GM18870 (cell line): ENCODE results near the gene CWF19L1.
"Not testable (repeated sequence)": the region's sequence is repeated elsewhere in the genome, so short reads cannot be mapped to it uniquely, and the experiment has no call there.

Experiments
- ATAC-seq: cut with Tn5 transposase; IDR thresholded peaks from one replicate; pipeline ENCODE4 v1.9.1; 2021; ENCODE audit warnings: moderate library complexity; ENCODE audit not compliant: unreplicated experiment

The CWF19L1 gene

DNA sequence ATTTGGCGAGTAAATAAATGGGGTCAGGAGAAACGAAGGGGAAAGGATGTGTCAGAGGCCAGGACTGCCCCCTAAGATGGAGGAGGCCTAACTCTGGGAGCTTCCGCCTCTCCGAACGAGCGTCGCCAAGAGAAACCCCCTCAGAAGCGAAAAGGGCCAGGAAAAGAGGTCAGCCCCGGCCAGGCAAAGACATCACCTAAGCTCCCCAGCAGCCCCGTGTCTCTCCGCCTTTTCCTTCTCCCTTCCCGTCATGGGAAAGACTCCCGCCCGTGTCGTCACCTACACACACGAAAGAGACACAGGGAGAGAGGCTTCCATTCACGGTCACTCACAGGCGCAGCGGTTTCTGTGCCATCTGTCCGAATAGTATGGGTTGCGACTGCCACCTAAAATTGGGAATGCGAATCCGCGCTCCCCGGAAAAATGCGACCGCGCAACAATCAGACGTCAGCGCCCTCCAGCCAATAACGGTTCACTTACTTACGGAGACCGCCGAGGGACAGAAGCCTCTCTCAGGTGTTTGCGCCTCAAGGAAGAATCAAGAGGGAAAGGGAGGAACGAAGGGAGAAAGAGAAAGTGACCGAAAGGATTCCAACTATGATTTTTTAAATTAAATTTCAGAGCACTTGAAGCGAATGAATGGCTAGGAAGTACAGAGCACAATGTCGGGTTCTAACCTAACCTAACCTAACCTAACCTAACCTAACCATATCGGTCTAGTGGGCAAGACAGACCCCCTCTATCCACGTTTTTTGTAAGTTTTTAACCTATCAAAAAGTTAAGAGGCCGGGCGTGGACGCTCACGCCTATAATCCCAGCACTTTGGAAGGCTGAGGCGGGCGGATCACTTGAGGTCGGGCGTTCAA lies at the start of gene CWF19L1:
Gene CWF19L1 (minus strand): TSS at position 400 of the 866 bp plus-strand sequence. CDS start 45 bp downstream, at position 355.
- no peak for ATAC-seq

DNA sequence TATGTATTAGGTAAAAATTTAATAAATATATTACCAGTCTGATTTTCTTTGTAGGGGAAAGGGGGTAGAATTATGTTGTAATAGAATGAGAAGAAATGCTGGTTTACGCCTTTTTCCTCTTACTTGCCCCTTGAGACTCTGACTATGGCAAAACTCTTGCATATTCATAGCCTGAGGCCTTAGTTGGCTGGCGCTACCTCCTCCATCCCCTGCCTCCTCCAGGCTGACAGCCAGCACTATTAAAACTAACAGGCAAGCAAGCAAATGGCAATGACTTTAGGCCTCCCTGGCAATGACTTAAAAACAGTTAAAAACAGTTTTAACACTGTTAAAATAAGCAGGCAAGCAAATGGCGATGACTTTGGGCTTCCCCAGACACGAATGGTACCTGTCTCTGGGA lies 48.2 kb upstream of the CWF19L1 start:
- ATAC-seq: no peak

DNA sequence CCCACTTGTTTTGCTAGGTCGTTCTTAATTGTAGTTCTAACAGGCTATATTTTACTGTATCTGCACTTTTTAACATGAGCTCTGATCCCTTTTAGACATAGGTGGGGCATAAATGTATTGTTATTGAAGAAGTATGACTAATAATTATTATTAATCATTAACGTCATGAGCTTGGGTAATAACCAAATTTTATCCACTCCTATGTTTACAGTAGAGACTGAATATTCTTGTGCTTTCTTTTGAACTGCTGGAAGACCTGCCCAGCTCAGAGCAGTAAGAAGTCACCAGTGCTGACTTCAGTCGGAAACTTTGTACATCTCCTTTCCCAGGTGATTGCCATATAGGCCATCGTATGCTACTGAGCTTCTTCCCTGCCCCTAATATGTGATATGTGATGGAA lies 43.9 kb upstream of the CWF19L1 start:
- ATAC-seq: no peak

DNA sequence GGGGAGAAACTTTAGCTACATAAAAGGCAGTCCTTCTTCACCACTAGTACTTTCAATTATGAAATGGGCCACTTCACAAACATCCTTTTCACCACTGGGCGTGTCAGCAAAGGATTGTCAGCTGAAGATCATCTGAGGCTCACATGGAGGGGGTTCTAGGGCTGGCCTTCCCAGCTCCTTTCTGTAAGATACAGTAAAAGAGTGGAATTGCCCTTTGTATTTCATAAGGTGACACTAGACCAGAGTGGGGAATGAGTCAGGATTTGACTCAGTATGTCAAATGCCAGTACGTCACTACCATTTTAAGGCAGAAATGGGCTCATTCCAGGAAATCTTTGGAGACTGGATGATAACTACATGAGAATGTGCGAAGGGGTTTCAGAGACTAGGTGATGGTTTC lies 40.2 kb upstream of the CWF19L1 start:
- ATAC-seq: no peak

DNA sequence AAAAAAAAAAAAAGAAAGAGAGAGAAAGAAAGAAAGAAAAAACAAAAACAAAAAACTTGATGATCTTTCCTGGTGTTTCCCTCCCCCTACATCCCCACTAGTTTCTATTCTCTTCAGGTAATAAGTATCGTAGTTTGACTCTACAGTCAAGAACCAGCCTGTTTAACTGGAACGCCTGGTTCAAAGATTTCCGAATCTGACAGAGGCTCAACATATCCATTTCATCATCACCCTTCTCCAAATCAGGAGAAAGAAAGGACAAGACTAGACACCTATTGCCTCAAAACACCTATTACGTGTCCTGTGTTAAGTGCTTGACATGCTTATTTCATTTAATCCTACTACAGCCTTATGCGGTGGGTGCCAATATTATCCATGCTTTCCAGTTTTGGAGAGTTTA lies 39.4 kb upstream of the CWF19L1 start:
- ATAC-seq: no peak

DNA sequence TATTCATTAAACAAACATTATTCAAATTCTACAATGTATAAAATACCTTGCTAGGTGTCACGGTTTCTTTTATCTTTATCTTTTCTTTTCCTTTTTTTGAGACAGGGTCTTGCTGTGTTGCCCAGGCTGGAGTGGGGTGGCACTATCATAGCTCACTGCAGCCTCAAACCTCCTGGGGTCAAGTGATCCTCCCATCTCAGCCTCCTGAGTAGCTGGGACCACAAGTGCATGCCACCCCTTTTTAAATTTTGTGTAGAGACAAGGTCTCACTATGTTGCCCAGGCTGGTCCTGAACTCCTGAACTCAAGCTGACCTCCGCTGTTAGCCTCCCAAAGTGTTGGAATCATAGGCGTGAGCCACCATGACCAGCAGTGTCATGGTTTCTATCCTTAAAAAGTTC lies 37.0 kb upstream of the CWF19L1 start:
- ATAC-seq: no peak

DNA sequence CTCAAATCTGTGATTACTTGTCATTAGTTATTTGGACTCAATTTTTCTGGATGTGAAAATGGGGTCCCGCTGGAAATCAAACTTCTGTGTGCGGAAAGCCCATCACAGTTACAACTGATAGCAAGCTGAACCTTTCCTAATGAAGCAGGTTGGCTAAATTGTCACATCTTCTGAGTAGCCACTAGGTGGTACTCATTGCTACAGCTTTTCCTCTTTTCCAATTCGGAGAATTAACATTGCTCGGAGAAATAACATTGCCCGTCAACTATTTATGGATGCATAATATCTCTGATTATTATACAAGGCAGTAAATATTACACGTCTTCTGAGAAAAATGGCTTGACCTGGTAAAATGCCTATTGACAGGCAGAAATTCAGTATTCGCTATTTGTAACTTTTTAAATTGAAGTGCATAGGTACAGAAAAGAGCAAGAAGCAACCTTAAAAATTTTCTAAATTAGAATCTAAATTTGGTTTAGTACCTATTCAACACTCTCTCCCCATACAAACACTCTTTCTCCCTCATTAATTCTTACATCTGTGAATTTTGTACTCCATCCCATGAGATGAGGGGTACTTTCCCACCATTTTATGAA lies 36.4 kb upstream of the CWF19L1 start:
- no peak for ATAC-seq

DNA sequence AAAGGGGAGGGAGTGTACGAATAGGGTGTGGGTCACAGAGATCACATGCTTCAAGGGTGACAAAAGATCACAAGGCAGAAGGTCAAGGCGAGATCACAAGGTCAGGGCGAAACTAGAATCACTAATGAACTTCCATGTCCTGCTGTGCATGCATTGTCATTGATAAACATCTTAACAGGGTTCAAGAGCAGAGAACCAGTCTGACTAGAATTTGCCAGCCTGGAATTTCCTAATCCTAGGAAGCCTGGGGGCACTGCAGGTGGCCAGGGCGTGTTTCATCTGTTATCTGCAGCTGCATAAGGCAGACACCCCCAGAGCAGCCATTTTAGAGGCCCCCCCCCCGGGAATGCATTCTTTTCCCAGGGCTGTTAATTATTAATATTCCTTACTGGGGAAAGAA lies 33.7 kb upstream of the CWF19L1 start:
- not testable (repeated sequence) for ATAC-seq

DNA sequence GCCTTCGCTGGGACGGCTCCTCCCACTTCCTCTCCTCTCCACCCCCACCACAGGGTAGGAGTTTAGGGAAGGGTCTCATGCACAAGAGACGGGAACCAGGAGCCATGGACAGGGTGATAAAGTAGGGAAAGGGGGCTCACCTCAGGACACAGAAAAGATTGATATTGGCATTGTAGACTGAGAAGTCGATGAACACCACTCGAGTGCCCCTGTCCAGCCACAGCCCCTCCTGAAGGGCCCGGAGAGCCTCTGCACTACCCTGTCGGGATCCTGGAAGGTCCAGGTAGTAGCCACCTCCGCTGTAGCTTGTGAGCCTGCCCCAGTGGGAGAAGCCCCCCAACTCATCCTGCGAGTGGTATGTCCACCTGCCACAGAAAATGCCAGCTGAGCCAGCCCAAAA lies 29.8 kb upstream of the CWF19L1 start:
- no peak for ATAC-seq

DNA sequence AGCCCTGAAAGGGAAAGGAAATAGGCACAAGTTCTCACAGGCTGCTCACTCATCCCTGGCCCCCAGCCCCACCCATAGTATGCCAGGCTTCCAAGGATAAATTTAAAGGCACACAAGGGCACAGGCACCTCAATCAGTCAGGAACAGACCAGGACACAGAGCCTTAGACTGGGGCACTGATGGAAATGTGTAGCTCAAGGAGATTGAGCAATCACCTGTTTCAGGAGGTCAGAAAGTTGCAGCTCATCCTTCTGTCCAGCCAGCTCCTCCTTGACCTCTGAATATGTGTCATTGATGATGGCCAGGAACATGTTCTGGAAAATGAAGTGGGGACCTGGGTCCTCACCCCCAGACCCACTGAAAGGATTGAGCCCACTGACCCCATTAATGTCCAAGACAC lies 25.6 kb upstream of the CWF19L1 start:
- no peak for ATAC-seq

DNA sequence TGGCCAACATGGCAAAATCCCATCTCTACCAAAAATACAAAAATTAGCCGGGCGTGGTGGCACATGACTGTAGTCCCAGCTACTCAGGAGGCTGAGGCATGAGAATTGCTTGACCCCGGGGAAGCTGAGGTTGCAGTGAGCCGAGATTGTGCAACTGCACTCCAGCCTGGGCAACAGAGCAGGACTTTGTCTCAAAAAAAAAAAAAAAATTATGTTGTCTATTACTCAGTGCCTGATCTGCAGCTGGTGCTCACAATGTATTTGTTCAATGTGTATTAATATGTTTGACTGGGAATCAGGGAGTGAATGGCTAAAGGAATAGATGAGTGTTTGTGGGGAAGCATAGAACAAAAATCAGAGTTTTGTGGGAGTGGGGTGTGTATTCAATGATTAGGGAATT lies 24.9 kb upstream of the CWF19L1 start:
- ATAC-seq: not testable (repeated sequence)

DNA sequence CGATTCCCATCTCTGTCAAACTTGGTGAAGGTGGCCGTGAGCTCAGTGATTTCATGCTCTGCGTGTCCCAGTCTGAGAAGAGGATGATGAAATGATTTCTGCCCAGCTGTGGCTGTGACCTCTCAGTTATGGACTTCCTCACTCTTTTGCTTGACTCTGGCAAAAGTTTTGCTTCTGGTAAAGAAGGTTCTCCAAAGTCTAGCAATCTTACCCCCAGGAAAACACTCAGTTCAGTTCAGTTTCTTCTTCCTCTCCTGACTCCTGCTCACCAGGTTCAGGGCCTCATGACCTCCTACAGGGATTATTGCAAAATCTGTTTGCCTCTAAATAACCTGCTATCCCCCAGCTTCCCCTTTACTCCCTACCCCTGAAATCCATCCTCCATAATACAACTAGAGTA lies 23.9 kb upstream of the CWF19L1 start:
- no peak for ATAC-seq

DNA sequence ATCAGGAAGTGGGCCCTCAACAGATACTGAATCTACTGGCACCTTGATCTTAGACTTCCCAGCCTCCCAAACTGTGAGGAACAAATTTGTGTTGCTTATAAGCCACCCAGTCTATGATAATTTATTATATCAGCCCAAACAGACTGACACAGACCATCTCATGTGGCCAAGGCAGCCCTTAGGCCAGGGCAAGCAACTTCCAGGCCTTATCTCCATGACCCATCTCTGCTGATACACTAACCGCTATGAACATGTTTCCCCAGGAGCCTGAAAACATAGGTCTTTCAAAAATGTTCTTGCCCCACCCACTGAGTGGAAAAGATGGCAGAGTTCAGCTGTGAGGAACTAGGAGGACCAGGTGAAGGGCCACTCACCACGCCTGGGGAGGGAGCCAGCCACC lies 22.2 kb upstream of the CWF19L1 start:
- ATAC-seq: no peak

DNA sequence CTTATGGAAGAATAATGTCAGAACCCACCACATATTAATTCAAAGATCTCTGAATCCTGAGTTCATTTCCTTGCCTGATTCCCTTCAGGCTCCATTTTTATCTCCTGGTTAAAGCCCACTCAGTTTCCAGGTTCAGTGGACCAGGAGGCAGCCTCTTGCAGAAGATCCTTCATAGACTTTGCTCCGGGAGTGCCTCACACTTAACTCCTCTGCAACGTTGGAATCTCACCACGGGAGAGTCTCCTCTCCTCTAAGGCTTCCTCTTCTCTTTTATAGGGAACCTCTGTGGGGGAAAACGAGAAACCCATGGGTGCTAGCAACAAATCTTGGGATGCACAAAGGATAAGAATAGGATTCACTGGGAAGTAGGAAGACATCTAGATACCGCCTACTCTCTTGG lies 20.8 kb upstream of the CWF19L1 start:
- no peak for ATAC-seq

DNA sequence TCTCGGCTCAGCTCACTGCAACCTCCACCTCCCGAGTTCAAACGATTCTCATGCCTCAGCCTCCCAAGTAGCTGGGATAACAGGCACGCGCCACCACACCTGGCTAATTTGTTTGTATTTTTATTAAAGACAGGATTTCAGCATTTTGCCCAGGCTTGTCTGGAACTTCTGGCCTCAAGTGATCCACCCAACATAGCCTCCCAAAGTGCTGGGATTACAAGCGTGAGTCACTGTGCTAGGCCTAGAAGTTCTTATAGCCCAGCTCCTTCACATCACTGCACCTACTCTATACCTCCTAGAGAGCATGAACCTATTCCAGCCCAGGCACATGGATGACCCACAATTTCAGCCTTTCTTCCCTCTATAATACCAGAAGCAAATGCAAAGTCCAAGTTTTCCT lies 20.3 kb upstream of the CWF19L1 start:
- ATAC-seq: no peak

DNA sequence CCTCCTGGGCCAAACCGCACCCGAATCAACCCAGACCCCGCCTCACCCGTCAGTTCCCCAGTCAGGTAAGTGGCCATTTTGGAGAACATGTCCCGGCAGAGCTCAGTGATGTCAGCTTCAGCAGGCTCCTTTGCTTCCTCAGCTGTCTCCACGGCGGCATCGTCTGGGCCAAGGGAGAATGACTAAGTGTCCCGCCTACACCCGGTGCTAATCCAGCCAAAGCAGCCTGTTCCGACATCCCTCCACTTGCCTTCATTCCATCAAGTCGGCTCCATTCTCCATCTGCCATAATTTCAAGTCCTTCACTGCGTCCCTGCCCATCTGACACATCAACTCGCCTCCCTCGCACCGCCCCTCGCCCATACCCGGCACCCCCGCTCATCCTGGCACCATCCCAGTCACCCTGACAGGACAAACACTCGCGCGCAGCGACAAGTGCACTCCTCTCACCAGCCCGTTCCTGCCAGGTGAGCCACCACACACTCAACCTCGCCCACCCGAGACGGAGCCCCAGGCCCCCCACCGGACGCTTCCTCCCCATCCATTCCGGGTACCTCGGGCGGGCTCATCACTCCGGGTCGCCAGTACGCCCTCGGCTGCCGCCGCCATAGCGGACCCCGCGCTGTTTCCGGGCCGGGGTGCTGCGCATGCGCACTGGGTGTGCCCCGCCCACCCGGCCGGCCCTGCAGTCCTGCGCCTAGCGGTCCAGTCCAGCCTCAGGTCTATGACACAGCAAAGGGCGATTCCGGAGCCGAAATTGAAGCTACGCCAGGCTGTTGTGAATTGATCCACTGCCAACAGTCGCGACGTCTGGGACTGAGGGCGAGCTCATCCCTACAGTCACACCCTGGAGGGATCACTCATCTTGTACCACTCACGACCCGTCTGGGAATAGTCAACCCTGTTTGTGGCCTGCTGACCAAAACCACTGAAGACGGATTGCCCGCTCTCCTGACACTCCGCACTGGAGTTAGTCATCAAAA lies 18.9 kb upstream of the CWF19L1 start, which contains the start of gene BLOC1S2:
Gene BLOC1S2 (minus strand): TSS at position 630 of the 983 bp plus-strand sequence. CDS start 21 bp downstream, at position 609.
- ATAC-seq: peak; percentile 58

DNA sequence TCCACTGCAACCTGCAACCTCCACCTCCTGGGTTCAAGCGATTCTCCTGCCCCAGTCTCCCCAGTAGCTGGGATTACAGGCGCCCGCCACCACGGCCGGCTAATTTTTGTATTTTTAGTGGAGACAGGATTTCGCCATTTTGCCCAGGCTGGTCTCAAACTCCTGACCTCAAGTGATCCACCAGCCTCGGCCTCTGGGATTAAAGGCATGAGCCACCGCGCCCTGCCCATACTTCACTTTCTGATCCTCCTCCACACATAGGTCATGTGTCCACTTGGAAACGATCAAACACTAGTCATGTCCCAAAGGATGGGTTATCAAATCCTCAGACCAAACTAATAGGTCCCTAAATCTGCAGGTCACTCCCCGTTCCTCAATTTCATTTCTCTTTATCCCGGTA lies 17.9 kb upstream of the CWF19L1 start:
- ATAC-seq: not testable (repeated sequence)

DNA sequence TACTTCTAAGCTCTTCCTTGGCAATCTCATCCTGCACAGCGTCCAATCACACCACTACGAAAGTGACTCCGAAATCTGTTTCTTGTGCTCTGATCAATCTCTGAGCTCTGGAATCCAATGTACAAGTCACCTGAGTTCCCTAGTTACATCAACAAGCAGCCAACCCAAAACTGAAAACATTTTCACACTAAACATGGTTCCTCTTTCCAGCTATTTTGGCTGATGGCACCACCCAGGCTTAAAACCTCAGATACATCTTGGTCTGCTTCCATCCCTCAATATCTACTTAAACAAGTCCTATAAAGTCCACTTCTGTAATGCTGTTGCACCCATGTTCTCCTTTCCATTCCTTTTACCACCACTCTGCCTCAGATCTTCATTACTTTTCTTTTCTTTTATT lies 15.5 kb upstream of the CWF19L1 start:
- ATAC-seq: no peak

DNA sequence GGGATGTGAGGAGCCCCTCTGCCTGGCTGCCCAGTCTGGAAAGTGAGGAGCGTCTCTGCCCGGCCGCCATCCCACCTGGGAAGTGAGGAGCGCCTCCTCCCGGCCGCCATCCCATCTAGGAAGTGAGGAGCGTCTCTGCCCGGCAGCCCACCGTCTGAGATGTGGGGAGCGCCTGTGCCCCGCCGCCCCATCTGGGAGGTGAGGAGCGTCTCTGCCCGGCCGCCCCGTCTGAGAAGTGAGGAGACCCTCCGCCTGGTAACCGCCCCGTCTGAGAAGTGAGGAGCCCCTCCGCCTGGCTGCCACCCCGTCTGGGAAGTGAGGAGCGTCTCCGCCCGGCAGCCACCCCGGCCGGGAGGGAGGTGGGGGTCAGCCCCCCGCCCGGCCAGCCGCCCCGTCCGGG lies 9.5 kb upstream of the CWF19L1 start:
- ATAC-seq: not testable (repeated sequence)

DNA sequence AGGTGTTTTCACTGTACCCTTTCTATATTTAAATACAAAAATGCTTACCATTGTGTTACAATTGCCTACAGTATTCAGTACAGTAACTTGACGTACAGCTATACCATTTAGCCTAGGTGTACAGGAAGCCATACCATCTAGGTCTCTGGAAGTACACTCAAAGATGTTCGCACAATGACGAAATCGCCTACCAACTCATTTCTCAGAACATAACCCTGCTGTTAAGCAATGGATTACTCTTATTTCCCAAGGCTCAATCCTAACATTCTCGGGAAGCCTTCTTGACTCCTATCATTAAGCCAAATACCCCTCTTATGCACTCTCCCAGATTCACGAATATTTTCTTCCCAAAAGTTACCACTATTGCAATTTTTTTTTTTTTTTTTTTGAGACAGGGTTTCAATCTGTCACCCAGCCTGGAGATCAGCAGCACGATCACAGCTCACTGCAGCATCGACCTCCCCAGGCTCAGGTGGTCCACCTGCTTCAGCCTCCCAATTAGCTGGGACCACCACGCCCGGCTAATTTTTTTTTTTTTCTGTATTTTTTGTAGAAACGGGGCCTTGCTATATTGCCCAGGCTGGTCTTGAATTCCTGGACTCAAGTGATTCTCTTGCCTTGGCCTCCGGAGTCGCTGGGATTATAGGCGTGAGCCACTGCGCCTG lies 1.5 kb downstream of the CWF19L1 start:
- ATAC-seq: no peak

DNA sequence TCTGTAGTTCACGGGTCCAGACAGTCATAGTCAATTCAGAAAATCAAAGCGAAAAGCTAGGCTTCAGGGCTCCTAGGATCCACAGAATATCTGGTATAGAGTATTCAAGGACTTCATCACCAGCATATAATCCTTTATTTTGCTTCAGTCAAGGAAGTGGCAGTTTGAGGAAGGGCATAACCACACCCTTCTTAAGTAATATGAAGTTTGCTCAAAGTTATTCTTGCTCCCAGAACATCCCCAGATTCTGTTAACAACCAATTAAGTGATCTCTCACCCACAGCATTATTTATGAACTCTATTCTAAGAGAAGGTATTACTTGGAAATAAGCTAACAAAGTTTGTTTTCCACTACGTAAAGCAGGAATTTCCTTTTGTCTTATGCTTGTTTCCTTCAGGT lies 13.2 kb downstream of the CWF19L1 start:
- no peak for ATAC-seq
